Astrocyte of the cerebellum (primary cell): ENCODE data around the gene MGLL.

Source experiments
- DNase-seq: peaks from one replicate; pipeline ENCODE4 v3.0.0-alpha.2; 2011; ENCODE audit warnings: low read depth
- H3K4me3 ChIP-seq: 2 replicates; pipeline ENCODE4 v1.5.1; 2011; ENCODE audit warnings: mild to moderate bottlenecking, low read depth, low read length, moderate library complexity
- in situ Hi-C: cut with HindIII; loops from 2 replicates; pipeline ENCODE4 v1.10.0; 2017; ENCODE audit warnings: low sequenced_read_pairs
- TF ChIP-seq, protein P1 (sequence below): IDR thresholded peaks from 2 replicates; pipeline ENCODE4 v1.5.1; 2012; ENCODE audit warnings: low read length, low read depth, moderate library complexity, mild to moderate bottlenecking; ENCODE audit errors: missing control alignments

The MGLL gene

DNA sequence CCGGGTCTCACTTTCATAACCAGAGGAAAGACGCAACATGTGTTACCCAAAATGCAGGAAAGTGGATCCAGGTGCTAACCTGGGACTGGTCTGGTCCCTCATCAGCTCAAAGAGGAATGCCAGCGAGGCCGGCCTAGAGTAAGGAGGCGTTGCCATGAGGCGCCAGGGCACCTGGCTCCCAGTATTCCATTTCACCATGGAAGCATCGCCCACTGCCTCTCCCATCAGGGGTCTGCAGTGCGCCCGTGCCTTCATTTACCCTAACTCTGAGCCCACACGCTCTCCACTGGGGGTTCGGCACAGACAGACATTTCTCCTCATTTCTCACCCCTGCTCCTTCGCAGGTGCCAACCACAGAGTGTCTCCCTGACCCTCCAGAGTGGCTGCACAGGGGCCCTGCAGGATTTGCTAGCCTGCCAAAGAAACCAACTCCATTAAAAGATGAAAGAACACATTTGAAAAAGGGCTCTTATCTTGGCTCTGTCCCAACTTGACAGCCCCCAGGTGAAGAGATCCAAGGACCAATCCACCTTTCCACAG, 88.1 kb downstream of the MGLL start:
- DNase-seq = no peak
- TF ChIP-seq, protein P1, sequence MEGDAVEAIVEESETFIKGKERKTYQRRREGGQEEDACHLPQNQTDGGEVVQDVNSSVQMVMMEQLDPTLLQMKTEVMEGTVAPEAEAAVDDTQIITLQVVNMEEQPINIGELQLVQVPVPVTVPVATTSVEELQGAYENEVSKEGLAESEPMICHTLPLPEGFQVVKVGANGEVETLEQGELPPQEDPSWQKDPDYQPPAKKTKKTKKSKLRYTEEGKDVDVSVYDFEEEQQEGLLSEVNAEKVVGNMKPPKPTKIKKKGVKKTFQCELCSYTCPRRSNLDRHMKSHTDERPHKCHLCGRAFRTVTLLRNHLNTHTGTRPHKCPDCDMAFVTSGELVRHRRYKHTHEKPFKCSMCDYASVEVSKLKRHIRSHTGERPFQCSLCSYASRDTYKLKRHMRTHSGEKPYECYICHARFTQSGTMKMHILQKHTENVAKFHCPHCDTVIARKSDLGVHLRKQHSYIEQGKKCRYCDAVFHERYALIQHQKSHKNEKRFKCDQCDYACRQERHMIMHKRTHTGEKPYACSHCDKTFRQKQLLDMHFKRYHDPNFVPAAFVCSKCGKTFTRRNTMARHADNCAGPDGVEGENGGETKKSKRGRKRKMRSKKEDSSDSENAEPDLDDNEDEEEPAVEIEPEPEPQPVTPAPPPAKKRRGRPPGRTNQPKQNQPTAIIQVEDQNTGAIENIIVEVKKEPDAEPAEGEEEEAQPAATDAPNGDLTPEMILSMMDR = no peak
- H3K4me3 ChIP-seq = no peak overlapping the region
- in situ Hi-C loops = no loop called here

DNA sequence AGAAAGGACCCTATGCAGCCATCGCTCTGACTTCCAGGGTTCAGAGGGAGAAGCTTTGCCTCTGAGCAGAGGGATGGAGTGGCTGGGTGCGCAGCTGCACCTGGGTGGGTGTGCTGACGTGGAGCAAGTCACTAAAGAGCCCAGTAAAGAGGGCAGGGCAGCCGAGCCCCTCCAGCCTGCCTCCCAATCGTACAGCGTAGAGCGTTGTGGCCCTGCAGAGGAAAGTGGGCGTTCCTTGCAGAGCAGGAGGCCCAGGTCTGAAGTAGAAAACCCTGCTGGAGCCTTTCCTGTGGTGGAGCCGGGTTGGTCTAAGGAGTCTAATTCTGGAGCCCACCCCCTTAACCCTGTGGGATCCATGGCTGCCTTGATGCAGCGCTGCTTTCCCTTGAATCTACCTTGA, 88.5 kb downstream of the MGLL start:
- TF ChIP-seq, protein P1 = no peak
- H3K4me3 ChIP-seq = no peak overlapping the region
- no peak for DNase-seq
- in situ Hi-C loops = no loop called here

DNA sequence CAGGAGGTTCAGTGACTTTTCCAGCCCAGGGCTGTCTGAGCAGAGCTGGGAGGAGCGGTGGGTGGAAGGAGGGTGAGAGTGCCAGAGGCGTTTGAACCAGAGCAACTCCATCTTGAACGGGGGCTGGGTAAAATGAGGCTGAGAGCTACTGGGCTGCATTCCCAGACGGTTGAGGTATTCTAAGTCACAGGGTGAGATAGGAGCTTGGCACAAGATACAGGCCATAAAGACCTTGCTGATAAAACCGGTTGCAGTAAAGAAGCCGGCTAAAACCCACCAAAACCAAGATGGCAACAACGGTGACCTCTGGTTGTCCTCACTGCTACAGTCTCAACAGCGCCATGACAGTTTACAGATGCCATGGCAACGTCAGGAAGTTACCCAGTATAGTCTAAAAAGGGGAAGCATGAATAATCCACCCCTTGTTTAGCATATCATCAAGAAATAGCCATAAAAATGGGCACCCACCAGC, 89.4 kb downstream of the MGLL start:
- no peak for DNase-seq
- no peak overlapping the region for H3K4me3 ChIP-seq
- TF ChIP-seq, protein P1 = no peak
- in situ Hi-C loops = no loop called here

DNA sequence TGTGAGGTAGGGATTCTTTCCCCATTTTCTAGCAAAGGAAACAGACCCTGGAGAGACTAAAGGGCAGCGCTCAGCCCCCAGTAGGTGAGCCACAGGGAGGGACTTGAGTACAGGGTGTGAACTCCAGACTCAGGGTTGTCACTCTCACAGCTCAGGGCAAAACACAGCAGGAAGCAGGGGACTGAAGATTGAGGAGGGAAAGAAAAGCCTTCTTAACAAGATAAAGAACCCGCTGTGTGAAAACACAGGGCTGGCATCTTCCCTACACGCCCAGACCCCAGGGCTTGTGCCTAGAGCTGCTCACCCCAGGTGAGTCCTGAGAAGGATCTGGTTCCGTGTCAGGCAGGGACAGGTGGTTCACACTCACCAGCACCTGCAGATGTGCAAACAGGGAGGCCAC, 90.0 kb downstream of the MGLL start:
- H3K4me3 ChIP-seq = no peak overlapping the region
- in situ Hi-C loops = no loop called here
- TF ChIP-seq, protein P1 = no peak
- DNase-seq = no peak

DNA sequence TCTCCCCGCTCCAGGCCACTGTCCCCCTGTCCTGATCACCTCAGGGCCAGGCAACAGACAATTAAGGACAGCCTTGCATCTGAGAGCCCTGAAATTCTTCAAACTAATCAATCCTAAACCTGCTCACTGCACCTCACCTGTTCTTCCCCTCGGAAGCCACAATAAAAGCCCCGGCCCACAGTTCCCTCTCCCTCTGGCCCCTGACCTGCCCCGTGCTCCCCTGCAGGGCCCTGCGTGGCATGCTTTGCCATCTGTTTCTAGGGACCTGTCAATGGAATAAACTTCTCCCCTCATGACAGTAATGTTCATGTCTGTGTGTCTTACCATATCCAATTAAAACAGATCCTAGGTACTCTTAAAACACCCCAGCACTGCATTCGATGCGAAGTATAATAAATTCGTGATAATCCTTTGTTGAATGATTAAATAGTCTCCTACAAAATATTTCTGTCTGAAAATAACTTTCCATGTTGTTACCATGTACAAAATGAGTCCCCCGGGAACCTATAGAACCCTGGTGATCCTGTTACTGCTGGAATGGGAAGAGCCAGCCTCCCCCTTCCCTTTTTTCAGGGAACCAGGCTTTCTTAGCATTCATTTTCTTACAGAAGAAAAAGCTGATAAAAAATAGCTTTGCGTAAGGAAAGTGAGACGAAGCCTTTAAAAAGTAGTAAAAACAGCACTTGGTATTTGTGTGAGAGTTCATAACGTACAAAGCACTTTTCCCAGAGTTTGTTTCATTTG, 90.6 kb downstream of the MGLL start:
- in situ Hi-C loops = no loop called here
- no peak overlapping the region for H3K4me3 ChIP-seq
- TF ChIP-seq, protein P1 = no peak
- DNase-seq = no peak

DNA sequence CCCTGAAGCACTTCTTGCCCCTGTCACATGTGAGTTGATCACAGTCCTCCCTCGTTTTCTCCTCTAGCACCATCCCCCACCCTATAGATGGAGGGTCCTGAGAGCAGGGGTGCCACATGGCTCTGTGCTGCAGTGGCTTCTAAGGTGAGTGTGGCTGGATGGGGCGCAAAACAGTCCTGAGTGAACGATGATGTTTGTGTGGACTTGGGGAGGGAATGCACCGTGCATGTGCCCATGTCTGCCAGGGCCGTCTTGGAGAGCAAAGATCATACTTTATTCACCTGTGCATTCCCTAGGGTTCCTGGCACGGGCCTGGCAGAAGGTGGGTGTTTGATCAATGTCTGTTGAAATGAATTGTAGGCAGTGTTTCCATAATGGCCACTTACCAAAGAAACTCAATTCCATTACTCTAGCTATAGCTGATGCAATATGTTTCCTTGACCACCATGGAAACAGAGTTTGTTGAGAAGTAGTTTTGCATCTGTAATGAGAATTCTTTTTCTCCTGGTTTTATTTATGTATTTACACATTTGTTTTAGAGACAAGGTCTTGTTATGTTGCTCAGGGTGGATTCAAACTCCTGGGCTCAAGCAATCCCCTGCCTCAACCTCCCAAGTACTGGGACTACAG, 91.5 kb downstream of the MGLL start:
- in situ Hi-C loops = no loop called here
- no peak for DNase-seq
- H3K4me3 ChIP-seq = no peak overlapping the region
- TF ChIP-seq, protein P1 = no peak
